IMR-90 (cell line): ENCODE data around the gene ANOS1. TPM values are rescaled to one million over a fixed set of nuclear protein-coding genes. Genes with fewer than 3 reads are reported as not detected.

ENCODE experiments used
- ATAC-seq: fragments of 200-7000 bp; cut with Tn5 transposase; 2 replicates; pipeline ENCODE4 v1.9.1; 2020; ENCODE audit warnings: low read depth, mild to moderate bottlenecking, moderate library complexity
- BruUV-seq: library from RNA; stranded (reverse); fragments of 400-500 nt; replicated peaks from 2 replicates; lab custom pipeline; 2021; lab: Mats Ljungman, UMichigan
- CTCF ChIA-PET: fragments of 300-600 bp; formaldehyde crosslinking; extraction: SDS; loops from one replicate; lab custom pipeline; 2021; ENCODE audit warnings: antibody characterized with exemption; lab: Yijun Ruan, JAX
- POLR2A ChIA-PET: fragments of 300-600 bp; sonication (Branson Sonifier 250); formaldehyde crosslinking; loops from one replicate; lab custom pipeline; 2022; ENCODE audit warnings: antibody characterized with exemption; ENCODE audit not compliant: unreplicated experiment; lab: Charles Lee
- DNase-seq: peaks from one replicate; pipeline ENCODE4 v3.0.0; 2013
- H2AFZ ChIP-seq: replicated peaks from 2 replicates; pipeline ENCODE3; 2013; ENCODE audit warnings: low read length, mild to moderate bottlenecking; ENCODE audit not compliant: poor library complexity
- H2AK5ac ChIP-seq: 2 replicates; pipeline ENCODE4 v1.6.1; 2013; ENCODE audit warnings: low read depth, low read length, inconsistent platforms
- H2AK9ac ChIP-seq: replicated peaks from 2 replicates; pipeline ENCODE3; 2013; ENCODE audit warnings: mild to moderate bottlenecking, low read depth, low read length, moderate library complexity; ENCODE audit not compliant: poor library complexity
- H2BK120ac ChIP-seq: 2 replicates; pipeline ENCODE4 v1.6.1; 2013; ENCODE audit warnings: low read depth, low read length, inconsistent platforms
- H2BK15ac ChIP-seq: 3 replicates; pipeline ENCODE4 v1.6.1; 2013; ENCODE audit warnings: low read depth, low read length, inconsistent platforms
- H2BK20ac ChIP-seq: 2 replicates; pipeline ENCODE4 v1.6.1; 2013; ENCODE audit warnings: low read depth, mild to moderate bottlenecking, inconsistent platforms, low read length, moderate library complexity
- H2BK5ac ChIP-seq: 2 replicates; pipeline ENCODE4 v1.6.1; 2013; ENCODE audit warnings: mild to moderate bottlenecking, low read depth, low read length, inconsistent platforms; ENCODE audit not compliant: poor library complexity, severe bottlenecking
- H3K14ac ChIP-seq: replicated peaks from 2 replicates; pipeline ENCODE4 v1.6.1; 2013; ENCODE audit warnings: low read depth, low read length, inconsistent platforms
- H3K18ac ChIP-seq: 2 replicates; pipeline ENCODE4 v1.6.1; 2013; ENCODE audit warnings: low read depth, low read length, control low read depth
- H3K23ac ChIP-seq: 2 replicates; pipeline ENCODE4 v1.6.1; 2013; ENCODE audit warnings: low read depth, low read length, inconsistent platforms
- H3K27ac ChIP-seq: 2 replicates; pipeline ENCODE4 v1.5.1; 2013; ENCODE audit warnings: mild to moderate bottlenecking, control low read depth, low read length; ENCODE audit not compliant: insufficient read depth
- H3K27me3 ChIP-seq: 2 replicates; pipeline ENCODE4 v1.6.1; 2013; ENCODE audit warnings: low read length; ENCODE audit not compliant: control insufficient read depth, insufficient read depth
- H3K36me3 ChIP-seq: 2 replicates; pipeline ENCODE4 v1.6.1; 2013; ENCODE audit warnings: low read length, mixed read lengths; ENCODE audit not compliant: control insufficient read depth, insufficient read depth
- H3K4ac ChIP-seq: 2 replicates; pipeline ENCODE4 v1.6.1; 2013; ENCODE audit warnings: low read depth, low read length, inconsistent platforms
- H3K4me1 ChIP-seq: 2 replicates; pipeline ENCODE4 v1.6.1; 2013; ENCODE audit warnings: low read length, mixed read lengths; ENCODE audit not compliant: control insufficient read depth, insufficient read depth
- H3K4me2 ChIP-seq: 2 replicates; pipeline ENCODE4 v1.6.1; 2013; ENCODE audit warnings: low read depth, mild to moderate bottlenecking, control low read depth, low read length, moderate library complexity
- H3K4me3 ChIP-seq: 2 replicates; pipeline ENCODE4 v1.5.1; 2013; ENCODE audit warnings: low read depth, mild to moderate bottlenecking, control low read depth, low read length, moderate library complexity; ENCODE audit not compliant: insufficient read depth
- H3K56ac ChIP-seq: 2 replicates; pipeline ENCODE4 v1.6.1; 2013; ENCODE audit warnings: low read length, inconsistent platforms; ENCODE audit not compliant: insufficient read depth; ENCODE audit errors: extremely low read depth
- H3K79me1 ChIP-seq, 2 experiments: 2 replicates each; pipeline ENCODE4 v1.6.1; 2013; ENCODE audit warnings: low read length in 2 of 2, inconsistent platforms in 1 of 2, low read depth in 1 of 2
- H3K9ac ChIP-seq: 2 replicates; pipeline ENCODE4 v1.6.1; 2013; ENCODE audit warnings: low read depth, low read length, control low read depth
- H3K9me1 ChIP-seq: 2 replicates; pipeline ENCODE4 v1.6.1; 2013; ENCODE audit warnings: low read length, inconsistent platforms; ENCODE audit not compliant: insufficient read depth
- H3K9me3 ChIP-seq: 2 replicates; pipeline ENCODE4 v1.6.1; 2013; ENCODE audit warnings: low read length; ENCODE audit not compliant: control insufficient read depth, insufficient read depth
- H4K20me1 ChIP-seq: 2 replicates; pipeline ENCODE4 v1.6.1; 2013; ENCODE audit warnings: low read length, inconsistent platforms; ENCODE audit not compliant: insufficient read depth
- H4K5ac ChIP-seq: 2 replicates; pipeline ENCODE4 v1.6.1; 2013; ENCODE audit warnings: mild to moderate bottlenecking, low read depth, low read length, control low read depth
- H4K8ac ChIP-seq, 2 experiments: 2 replicates each; pipeline ENCODE4 v1.6.1; 2013; ENCODE audit warnings: low read depth in 2 of 2, low read length in 2 of 2, control low read depth in 1 of 2, inconsistent platforms in 1 of 2
- H4K91ac ChIP-seq: 2 replicates; pipeline ENCODE4 v1.6.1; 2013; ENCODE audit warnings: low read depth, low read length, inconsistent platforms; ENCODE audit not compliant: insufficient read depth
- RCOR1 ChIP-seq: IDR thresholded peaks from 2 replicates; pipeline ENCODE4 v1.6.1; 2012; ENCODE audit warnings: mild to moderate bottlenecking, low read length, improper control_type of control experiment; ENCODE audit not compliant: insufficient replicate concordance
- WGBS, 2 experiments: methylation state at CpG; one replicate each; pipeline versions ENCODE4 v1.1.5 to v1.1.7; 2013; ENCODE audit warnings: missing lambda C conversion rate in 2 of 2; ENCODE audit not compliant: insufficient read length in 1 of 2; ENCODE audit errors: extremely low coverage in 2 of 2; 5-methylcytosine and 5-hydroxymethylcytosine counted together
- dilution Hi-C: fragments of 300-500 bp; cut with HindIII; formaldehyde crosslinking; loops from one replicate; pipeline ENCODE4 v1.14.3; 2018; ENCODE audit warnings: low sequenced_read_pairs; ENCODE audit not compliant: unreplicated experiment
- in situ Hi-C: fragments of 300-500 bp; cut with MboI; formaldehyde crosslinking; loops from 3 replicates; pipeline ENCODE4 v1.14.3; 2019; ENCODE audit warnings: low sequenced_read_pairs, inconsistent platforms, mixed read lengths
- intact Hi-C: fragments of 100-400 bp; cut with micrococcal nuclease; formaldehyde crosslinking; loops from 2 replicates; pipeline ENCODE4 v1.10.0; 2022
- polyA plus RNA-seq, 3 experiments: library from polyadenylated mRNA; depleted of rRNA; stranded (reverse); fragments of >200 nt; gene quantifications; 2 replicates each; pipeline ENCODE4 v1.2.3, GENCODE V29; 2012; ENCODE audit warnings: low replicate concordance in 1 of 3
- total RNA-seq: library from RNA; depleted of rRNA; stranded (reverse); fragments of >200 nt; gene quantifications from 2 replicates; pipeline ENCODE4 v1.2.3, GENCODE V29; 2012

Gene ANOS1
- total and polyA plus RNA-seq, 2 of the 4 experiments (the other 2 are of a cell fraction) = under 0.01 to 0.17 TPM

- TF ChIP-seq RCOR1 = no peak
- H3K23ac ChIP-seq = no peak overlapping the region
- H2BK20ac ChIP-seq = no peak overlapping the region
- no peak overlapping the region for H4K91ac ChIP-seq
- H2AFZ ChIP-seq = no peak overlapping the region
- H2BK5ac ChIP-seq = no peak overlapping the region
- no peaks in the 10 kb centered on the region for H3K9me1 ChIP-seq
- BruUV-seq = no TSS peak
- peaks cover 2% of the 10 kb centered on the region; the same call in 1 of the 2 replicates for H3K9me3 ChIP-seq
- H3K36me3 ChIP-seq = no peaks in the 10 kb centered on the region
- H2AK5ac ChIP-seq = no peak overlapping the region
- H3K4me2 ChIP-seq = no peak overlapping the region
- no peaks in the 10 kb centered on the region for H3K79me1 ChIP-seq
- DNase-seq (no peak), ATAC-seq (no peak)
- WGBS, 2 experiments = 44% methylated on average over 3 of the region's 4 CpGs; no CpG with 5 or more reads in 1 of the 2 experiments
- no peak overlapping the region for H2BK15ac ChIP-seq
- no peak overlapping the region for H2BK120ac ChIP-seq
- H3K14ac ChIP-seq = no peak overlapping the region
- H3K27me3 ChIP-seq = no peaks in the 10 kb centered on the region
- in situ Hi-C loops = no loop called here
- no peak overlapping the region for H4K5ac ChIP-seq
- ChIA-PET POLR2A (no interaction called here), CTCF (no interaction called here)
- no peak overlapping the region for H3K56ac ChIP-seq
- no peak overlapping the region for H2AK9ac ChIP-seq
- intact Hi-C loops = no loop called here
- no peaks in the 10 kb centered on the region for H3K4me1 ChIP-seq
- H4K20me1 ChIP-seq = no peaks in the 10 kb centered on the region
- H3K27ac ChIP-seq = no peak overlapping the region
- dilution Hi-C loops = no loop called here
- H4K8ac ChIP-seq = no peak overlapping the region
- no peak overlapping the region for H3K4me3 ChIP-seq
- H3K9ac ChIP-seq = no peak overlapping the region
- H3K18ac ChIP-seq = no peak overlapping the region
- H3K4ac ChIP-seq = no peak overlapping the region
These were observed 185.2 kb downstream of the ANOS1 start for GRCh38 chrX:8546715-8547114.
